ENCODE measurements around the gene BICRA.

- TF ChIP-seq CTCF (IDR thresholded peaks at IDR 0.05; ENCODE audit: low read length) = no peak
- TF ChIP-seq EZH2 (optimal IDR thresholded peaks at IDR 0.05; ENCODE audit: low read depth, low read length) = no peak
- TF ChIP-seq EZH2phosphoT487 (IDR thresholded peaks at IDR 0.05; ENCODE audit: low read length) = no peak
Observed at GRCh38 chr19:47729468-47729798, 120.5 kb downstream of the BICRA start.
